NCI-H187 treated with DMSO at 0.1 percent for 48 hours (cell line): Measurements from ENCODE around the gene MRPL24.

Experiments
- DNase-seq: peaks from one replicate; lab custom pipeline; 2025; lab: John Stamatoyannopoulos, UW

MRPL24 gene

GRCh38 chr1:156709757-156710489, 31.0 kb downstream of the MRPL24 start:
- no peak for DNase-seq

GRCh38 chr1:156709031-156709430, 31.9 kb downstream of the MRPL24 start:
- DNase-seq: no peak

DNA sequence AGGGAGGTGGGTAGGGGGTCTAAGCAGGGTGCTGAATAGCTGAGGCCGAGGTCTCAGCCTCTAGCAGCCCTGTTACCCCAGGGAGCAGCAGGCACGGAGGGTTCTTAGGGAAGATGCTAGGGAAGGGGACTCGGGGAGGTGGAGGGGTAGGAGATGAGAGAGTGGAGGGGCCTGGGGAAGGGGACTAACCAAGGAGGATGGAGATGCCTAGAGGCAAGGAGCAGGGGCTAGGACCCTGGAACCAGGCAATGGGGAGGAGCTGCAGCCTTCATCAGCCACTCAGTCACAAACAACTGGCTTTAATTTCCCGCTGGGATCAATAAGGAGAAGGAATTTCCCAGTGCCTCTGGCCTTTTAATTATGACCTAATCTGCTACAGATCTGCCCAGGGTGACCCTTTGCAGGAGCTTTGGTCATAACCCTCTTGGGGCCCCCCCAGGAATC, 32.6 kb downstream of the MRPL24 start:
- DNase-seq: no peak

DNA sequence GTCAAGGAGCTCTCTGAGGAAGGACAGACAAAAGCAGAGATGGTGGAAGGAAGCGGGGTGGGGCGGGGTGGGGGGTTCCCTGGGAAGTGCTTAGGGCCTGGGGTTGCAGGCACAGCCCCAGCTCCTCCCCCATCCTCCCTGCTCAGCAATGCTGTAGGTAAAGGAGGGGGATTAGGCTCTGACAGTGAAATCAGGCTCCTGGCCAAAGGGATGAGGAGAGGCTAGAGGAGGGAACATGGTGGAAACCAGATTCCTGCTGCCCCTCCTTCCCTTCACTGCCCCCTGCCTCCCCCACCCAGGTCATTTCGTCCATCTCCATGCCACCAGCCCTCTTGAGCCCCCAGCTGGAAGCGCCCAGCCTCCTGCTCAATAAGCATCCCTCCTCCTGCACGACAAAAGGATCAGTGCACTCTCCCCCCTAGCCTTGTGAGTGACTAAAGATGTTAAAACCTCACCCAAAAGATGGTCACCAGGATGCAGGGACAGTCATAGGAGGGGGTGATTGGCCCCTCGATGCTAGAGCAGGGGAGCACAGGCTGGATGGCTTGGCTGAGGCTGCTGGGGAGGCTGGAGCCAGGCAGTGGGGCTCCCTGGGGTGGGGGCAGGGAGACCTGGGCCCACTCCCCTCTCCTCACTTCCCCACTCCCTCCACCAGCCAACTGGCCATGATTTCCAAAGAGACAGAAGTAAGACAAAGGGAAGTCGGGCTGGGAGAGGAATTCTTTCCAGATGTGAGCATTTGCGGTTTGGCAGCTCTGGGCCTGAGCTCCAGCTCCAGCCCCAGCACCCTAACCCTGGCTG, 33.3 kb downstream of the MRPL24 start:
- no peak for DNase-seq

GRCh38 chr1:156706657-156707416, 34.1 kb downstream of the MRPL24 start:
- DNase-seq: no peak

- peak; percentile 74 for DNase-seq
Observed at GRCh38 chr1:156705918-156706656, 34.8 kb downstream of the MRPL24 start.

DNA sequence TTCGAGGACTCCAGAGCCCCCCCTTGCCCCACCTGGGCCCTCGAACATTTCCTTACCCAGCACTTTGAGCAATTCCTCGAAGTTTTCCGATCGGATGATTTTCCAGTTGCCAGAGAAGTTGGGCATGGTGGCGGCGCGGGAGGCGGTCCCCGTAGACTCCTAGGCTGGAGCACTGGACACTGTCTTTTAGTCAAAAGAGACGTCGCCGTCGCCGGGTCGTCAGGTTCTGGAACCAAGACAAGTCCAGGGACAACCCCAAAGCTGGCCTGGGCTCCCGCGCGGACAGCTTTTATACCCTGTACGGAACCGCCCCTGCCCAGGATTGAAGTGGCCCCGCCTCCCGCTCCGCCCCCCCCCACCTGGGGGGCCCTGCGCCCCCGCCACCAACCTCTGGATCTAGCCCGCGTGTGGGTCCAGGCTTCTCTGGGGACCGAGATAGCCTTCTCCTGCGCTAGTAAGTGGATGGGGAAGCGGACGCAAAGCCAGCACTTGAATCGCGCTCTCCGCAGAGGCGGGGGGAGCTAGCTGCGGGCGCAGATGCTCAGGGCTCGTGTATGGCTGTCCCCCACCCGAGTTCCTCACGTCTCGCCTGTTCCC, 35.5 kb downstream of the MRPL24 start, which contains the start of gene CRABP2:
TSS of gene CRABP2 (minus strand) at position 263 of the 597 bp plus-strand sequence. CDS start at position 126, 137 bp downstream.
- DNase-seq: no peak

DNA sequence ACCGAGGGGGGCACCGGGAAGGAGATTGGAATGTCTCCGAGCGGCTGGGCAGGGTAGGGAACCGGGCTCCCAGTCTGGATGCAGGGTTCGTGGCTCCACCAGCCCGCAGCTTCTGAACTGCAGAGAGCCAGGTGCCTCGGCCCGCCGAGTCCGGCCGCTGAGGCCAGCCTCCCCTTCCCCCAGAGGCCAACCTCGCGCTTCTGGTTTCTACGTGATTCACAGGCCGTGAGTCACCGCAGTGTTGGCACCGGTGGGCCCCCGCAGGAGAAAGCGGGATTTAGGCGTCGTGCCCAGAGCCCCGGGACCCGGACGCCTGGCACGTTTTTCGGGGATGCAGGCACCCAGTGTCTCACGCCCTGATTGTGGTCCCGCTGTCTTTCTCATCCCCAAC, 36.0 kb downstream of the MRPL24 start:
- DNase-seq: no peak

GRCh38 chr1:156704166-156704711, 36.6 kb downstream of the MRPL24 start:
- no peak for DNase-seq

DNA sequence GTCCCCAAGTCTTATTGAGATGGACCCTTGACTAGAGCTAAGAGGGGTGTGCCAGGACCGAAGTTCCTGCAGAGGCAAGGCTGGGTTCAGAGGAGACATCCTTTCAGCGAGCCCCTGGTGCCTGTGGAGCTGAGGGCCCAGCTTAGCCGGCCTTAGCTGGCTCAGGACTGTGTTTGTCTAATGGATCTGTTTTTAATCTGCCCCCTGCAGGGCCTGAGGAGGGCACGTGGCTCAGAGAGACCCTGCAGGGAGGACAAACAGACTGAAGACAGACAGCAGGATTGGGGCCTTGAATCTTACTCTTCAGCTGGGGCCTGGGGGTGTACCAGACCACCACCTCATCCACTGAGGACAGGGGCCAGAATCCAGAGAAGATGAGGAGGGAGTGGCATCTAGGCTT, 37.1 kb downstream of the MRPL24 start:
- no peak for DNase-seq

GRCh38 chr1:156703336-156703735, 37.6 kb downstream of the MRPL24 start:
- no peak for DNase-seq

GRCh38 chr1:156700736-156701531, 40.0 kb downstream of the MRPL24 start:
- DNase-seq: no peak

DNA sequence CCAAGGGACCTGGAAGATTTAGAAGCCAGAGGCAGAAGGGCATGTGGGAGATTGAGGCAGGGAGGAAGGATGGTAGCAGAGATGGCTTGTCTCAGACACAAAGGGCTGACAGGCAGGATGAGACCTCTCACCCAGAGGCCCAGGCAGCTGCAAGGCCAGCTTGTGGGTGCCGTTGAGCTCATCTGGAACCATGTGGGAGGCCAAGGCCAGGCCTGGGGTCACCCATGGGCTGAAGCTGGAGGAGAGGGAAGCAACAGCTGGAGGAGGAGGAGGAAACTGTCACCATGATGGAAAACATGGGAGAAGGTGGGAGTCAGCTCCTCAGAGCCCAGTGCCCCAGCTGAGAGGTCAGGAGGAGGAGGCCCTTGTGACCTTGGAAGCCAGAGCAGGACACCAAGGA, 41.9 kb downstream of the MRPL24 start:
- DNase-seq: no peak

- DNase-seq: peak; percentile 97
Observed at GRCh38 chr1:156697481-156697880, 43.4 kb downstream of the MRPL24 start.

- DNase-seq: no peak
Observed at GRCh38 chr1:156696755-156697154, 44.1 kb downstream of the MRPL24 start.

GRCh38 chr1:156694690-156694962, 46.3 kb downstream of the MRPL24 start:
- DNase-seq: no peak

DNA sequence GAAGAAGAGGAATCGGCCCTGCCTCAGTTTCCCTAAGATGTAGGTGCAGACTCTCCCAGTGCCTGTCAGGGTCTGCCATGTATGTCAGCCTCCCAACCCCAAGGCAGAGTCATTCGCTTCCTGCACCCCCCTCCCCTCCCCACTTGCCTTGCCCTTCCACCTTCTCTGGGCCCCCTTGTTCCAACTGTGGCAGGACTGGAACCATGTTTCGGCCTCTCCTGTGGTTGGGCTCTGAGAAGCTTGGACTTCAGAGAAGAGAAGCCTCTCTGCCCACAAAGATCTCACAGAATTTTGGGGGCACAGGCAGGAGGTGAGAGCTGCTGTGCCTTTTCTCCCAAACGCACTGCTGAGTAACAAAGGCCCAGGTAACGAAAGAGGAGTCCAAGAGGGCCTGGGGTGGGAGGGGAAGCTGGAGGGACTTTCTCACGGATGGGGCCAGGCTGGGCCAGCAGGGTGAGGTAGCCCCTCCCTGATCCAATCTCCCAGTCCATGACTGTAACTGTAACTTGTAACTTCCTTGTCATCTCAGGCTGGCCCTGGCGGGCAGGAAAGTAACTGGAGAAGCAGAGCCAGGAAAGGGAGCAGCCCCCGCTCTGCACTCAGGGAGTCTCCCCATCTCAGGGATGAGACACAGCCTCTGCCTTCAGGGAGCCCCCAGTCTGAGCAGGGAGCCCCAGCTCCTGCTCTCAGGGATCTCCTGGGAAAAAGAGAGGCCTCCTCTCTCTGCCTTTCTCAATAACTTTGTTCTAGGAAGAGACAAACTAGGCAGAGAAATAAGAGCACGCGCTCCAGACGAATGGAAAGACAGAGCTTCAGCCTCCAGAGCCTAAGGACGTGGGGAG, 46.8 kb downstream of the MRPL24 start:
- no peak for DNase-seq

GRCh38 chr1:156692925-156693847, 47.7 kb downstream of the MRPL24 start:
- DNase-seq: peak; percentile 91
